GM19351 (cell line): ENCODE results near the gene AFAP1L1.

Experiments used
- ATAC-seq: cut with Tn5 transposase; IDR thresholded peaks from one replicate; pipeline ENCODE4 v1.9.1; 2021; ENCODE audit warnings: mild to moderate bottlenecking, moderate library complexity; ENCODE audit not compliant: unreplicated experiment

The AFAP1L1 gene

GRCh38 chr5:149283626-149284480 is 12.2 kb downstream of the AFAP1L1 start:
- ATAC-seq, result no peak

GRCh38 chr5:149284501-149284900 is 12.8 kb downstream of the AFAP1L1 start:
- no peak for ATAC-seq

GRCh38 chr5:149285153-149285552 is 13.5 kb downstream of the AFAP1L1 start:
- no peak for ATAC-seq

- no peak for ATAC-seq
Measured at GRCh38 chr5:149288436-149288835, 16.8 kb downstream of the AFAP1L1 start.

GRCh38 chr5:149289301-149289700 is 17.6 kb downstream of the AFAP1L1 start:
- ATAC-seq, result no peak

- ATAC-seq, result peak; percentile 52
Measured at GRCh38 chr5:149294872-149295829, 23.5 kb downstream of the AFAP1L1 start.

- no peak for ATAC-seq
Measured at GRCh38 chr5:149297340-149298025, 25.8 kb downstream of the AFAP1L1 start.

- no peak for ATAC-seq
Measured at GRCh38 chr5:149298163-149298562, 26.5 kb downstream of the AFAP1L1 start.

GRCh38 chr5:149298842-149299404 is 27.3 kb downstream of the AFAP1L1 start:
- ATAC-seq, result no peak

- no peak for ATAC-seq
Measured at GRCh38 chr5:149299451-149300054, 27.9 kb downstream of the AFAP1L1 start.

GRCh38 chr5:149300441-149300840 is 28.8 kb downstream of the AFAP1L1 start:
- no peak for ATAC-seq

GRCh38 chr5:149301049-149301743 is 29.5 kb downstream of the AFAP1L1 start:
- ATAC-seq, result no peak

GRCh38 chr5:149301744-149302380 is 30.2 kb downstream of the AFAP1L1 start:
- ATAC-seq, result no peak

GRCh38 chr5:149302641-149303040 is 31.0 kb downstream of the AFAP1L1 start:
- no peak for ATAC-seq

- no peak for ATAC-seq
Measured at GRCh38 chr5:149303210-149303609, 31.6 kb downstream of the AFAP1L1 start.

GRCh38 chr5:149304195-149305078 is 32.8 kb downstream of the AFAP1L1 start:
- ATAC-seq, result no peak

- no peak for ATAC-seq
Measured at GRCh38 chr5:149309354-149309753, 37.7 kb downstream of the AFAP1L1 start.

- ATAC-seq, result no peak
Measured at GRCh38 chr5:149310488-149310887, 38.8 kb downstream of the AFAP1L1 start.
